H1 (cell line): ENCODE measurements around the gene CFHR4.

Experiments used
- CEBPB ChIP-seq: IDR thresholded peaks from 2 replicates; pipeline ENCODE4 v1.6.1; 2012; ENCODE audit warnings: low read depth, low read length
- CHD1 ChIP-seq: IDR thresholded peaks from 2 replicates; pipeline ENCODE4 v1.6.1; 2012; ENCODE audit warnings: low read depth, low read length, improper control_type of control experiment
- JUND ChIP-seq: IDR thresholded peaks from 2 replicates; pipeline ENCODE4 v1.6.1; 2011; ENCODE audit warnings: mild to moderate bottlenecking, improper control_type of control experiment, low read length
- NRF1 ChIP-seq: IDR thresholded peaks from 2 replicates; pipeline ENCODE4 v1.6.1; 2011; ENCODE audit warnings: mild to moderate bottlenecking, low read depth, low read length, improper control_type of control experiment
- POLR2A ChIP-seq, 2 experiments: IDR thresholded peaks; 1 replicate in 1 of 2; 2 replicates in 1 of 2; pipeline ENCODE4 v1.6.1; 2011; ENCODE audit warnings: low read depth in 2 of 2, low read length in 2 of 2, mild to moderate bottlenecking in 2 of 2; ENCODE audit errors: control extremely low read depth in 1 of 2
- TAF7 ChIP-seq: optimal IDR thresholded peaks from 2 replicates; pipeline ENCODE3; 2011; ENCODE audit warnings: low read depth, mild to moderate bottlenecking, inconsistent platforms, low read length, moderate library complexity, borderline replicate concordance
- TCF12 ChIP-seq: IDR thresholded peaks from 2 replicates; pipeline ENCODE4 v1.6.1; 2011; ENCODE audit warnings: low read depth, mild to moderate bottlenecking, low read length
- TF ChIP-seq, protein P1 (sequence below): IDR thresholded peaks from 2 replicates; pipeline ENCODE4 v1.6.1; 2011; ENCODE audit warnings: low read depth, mild to moderate bottlenecking, low read length; ENCODE audit not compliant: insufficient read depth
- TF ChIP-seq, protein P2 (sequence below), 3 experiments: IDR thresholded peaks; 1 replicate in 2 of 3; 2 replicates in 1 of 3; pipeline versions ENCODE4 v1.5.1 to v1.6.1; 2011; ENCODE audit warnings: low read length in 3 of 3, mild to moderate bottlenecking in 3 of 3, inconsistent platforms in 2 of 3, low read depth in 1 of 3, moderate library complexity in 1 of 3; ENCODE audit not compliant: insufficient read depth in 1 of 3; ENCODE audit errors: control extremely low read depth in 1 of 3
- TF ChIP-seq, protein P3 (sequence below): IDR thresholded peaks from 2 replicates; pipeline ENCODE4 v1.6.1; 2012; ENCODE audit warnings: inconsistent platforms

DNA sequence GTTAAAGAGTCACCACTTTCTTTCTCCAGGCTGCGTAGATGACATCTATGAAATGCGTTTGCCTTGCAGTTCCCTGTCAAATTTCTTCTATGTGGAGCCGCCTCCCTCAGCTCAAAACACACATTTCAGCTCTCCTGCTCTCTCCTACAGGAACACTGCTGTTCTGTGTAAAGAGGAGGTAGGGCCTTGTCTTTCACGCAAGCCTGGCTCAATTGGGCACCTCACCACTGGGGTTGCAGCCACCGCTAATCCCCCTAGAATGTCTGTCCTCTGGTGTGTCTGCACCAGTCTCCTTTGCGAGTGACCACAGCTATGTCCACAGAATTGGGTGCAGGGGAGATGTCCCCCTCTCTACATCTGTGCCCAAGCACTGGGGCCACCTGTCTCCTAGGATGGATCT is 31.8 kb upstream of the CFHR4 start:
- TF ChIP-seq CEBPB (no peak), POLR2A (IDR thresholded peaks at IDR 0.05; ENCODE audit: control extremely low read depth in 1 of 2, low read depth in 2 of 2, low read length in 2 of 2) (no peak), NRF1 (no peak), TCF12 (no peak), CHD1 (no peak), TAF7 (no peak), JUND (no peak)
- TF ChIP-seq, protein P1, sequence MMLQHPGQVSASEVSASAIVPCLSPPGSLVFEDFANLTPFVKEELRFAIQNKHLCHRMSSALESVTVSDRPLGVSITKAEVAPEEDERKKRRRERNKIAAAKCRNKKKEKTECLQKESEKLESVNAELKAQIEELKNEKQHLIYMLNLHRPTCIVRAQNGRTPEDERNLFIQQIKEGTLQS = no peak
- TF ChIP-seq, protein P2, sequence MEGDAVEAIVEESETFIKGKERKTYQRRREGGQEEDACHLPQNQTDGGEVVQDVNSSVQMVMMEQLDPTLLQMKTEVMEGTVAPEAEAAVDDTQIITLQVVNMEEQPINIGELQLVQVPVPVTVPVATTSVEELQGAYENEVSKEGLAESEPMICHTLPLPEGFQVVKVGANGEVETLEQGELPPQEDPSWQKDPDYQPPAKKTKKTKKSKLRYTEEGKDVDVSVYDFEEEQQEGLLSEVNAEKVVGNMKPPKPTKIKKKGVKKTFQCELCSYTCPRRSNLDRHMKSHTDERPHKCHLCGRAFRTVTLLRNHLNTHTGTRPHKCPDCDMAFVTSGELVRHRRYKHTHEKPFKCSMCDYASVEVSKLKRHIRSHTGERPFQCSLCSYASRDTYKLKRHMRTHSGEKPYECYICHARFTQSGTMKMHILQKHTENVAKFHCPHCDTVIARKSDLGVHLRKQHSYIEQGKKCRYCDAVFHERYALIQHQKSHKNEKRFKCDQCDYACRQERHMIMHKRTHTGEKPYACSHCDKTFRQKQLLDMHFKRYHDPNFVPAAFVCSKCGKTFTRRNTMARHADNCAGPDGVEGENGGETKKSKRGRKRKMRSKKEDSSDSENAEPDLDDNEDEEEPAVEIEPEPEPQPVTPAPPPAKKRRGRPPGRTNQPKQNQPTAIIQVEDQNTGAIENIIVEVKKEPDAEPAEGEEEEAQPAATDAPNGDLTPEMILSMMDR (IDR thresholded peaks at IDR 0.05; ENCODE audit: control extremely low read depth in 1 of 3, insufficient read depth in 1 of 3, low read depth in 1 of 3, low read length in 3 of 3) = no peak
- TF ChIP-seq, protein P3, sequence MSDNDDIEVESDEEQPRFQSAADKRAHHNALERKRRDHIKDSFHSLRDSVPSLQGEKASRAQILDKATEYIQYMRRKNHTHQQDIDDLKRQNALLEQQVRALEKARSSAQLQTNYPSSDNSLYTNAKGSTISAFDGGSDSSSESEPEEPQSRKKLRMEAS = no peak
